Activated CD4-positive, alpha-beta T cell treated with anti-CD3 and anti-CD28 coated beads for 24 hours (primary cell): ENCODE data around the gene RUNX1.

Experiments
- DNase-seq, 2 donors: peaks; one replicate each; pipeline ENCODE4 v3.0.0-alpha.2; 2020; ENCODE audit warnings: low read depth in 2 of 2

RUNX1 gene

DNA sequence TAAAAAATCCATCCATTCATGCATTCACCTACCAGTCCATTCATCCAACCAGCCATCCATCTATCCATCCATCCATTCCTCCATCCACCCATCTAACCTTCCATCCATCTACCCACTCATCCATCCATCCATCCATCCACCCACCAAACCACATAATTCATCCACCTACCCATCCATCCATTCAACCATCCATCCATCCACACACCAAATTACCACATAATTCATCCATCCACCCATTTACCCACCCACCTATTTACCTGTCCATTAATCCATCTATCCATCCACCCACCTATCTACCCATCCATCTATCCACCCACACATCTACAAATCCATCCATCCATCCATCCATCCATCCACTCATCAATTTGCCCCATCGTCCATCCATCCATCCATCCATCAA is 308.9 kb downstream of the RUNX1 start:
- DNase-seq, result no peak
